HL-60 (cell line): ENCODE measurements around the gene MSLN.

ENCODE experiments used
- GABPA ChIP-seq: IDR thresholded peaks from 2 replicates; pipeline ENCODE4 v1.6.1; 2012; ENCODE audit warnings: low read depth
- POLR2AphosphoS5 ChIP-seq: IDR thresholded peaks from 2 replicates; pipeline ENCODE4 v1.6.1; 2012; ENCODE audit warnings: low read depth
- TF ChIP-seq, protein P1 (sequence below): IDR thresholded peaks from 2 replicates; pipeline ENCODE4 v1.6.1; 2012; ENCODE audit warnings: low read depth; ENCODE audit not compliant: insufficient replicate concordance
- TF ChIP-seq, protein P2 (sequence below): IDR thresholded peaks from one replicate; pipeline ENCODE4 v1.5.1; 2011; ENCODE audit warnings: low read length, control low read depth, inconsistent platforms; ENCODE audit not compliant: insufficient read depth

DNA sequence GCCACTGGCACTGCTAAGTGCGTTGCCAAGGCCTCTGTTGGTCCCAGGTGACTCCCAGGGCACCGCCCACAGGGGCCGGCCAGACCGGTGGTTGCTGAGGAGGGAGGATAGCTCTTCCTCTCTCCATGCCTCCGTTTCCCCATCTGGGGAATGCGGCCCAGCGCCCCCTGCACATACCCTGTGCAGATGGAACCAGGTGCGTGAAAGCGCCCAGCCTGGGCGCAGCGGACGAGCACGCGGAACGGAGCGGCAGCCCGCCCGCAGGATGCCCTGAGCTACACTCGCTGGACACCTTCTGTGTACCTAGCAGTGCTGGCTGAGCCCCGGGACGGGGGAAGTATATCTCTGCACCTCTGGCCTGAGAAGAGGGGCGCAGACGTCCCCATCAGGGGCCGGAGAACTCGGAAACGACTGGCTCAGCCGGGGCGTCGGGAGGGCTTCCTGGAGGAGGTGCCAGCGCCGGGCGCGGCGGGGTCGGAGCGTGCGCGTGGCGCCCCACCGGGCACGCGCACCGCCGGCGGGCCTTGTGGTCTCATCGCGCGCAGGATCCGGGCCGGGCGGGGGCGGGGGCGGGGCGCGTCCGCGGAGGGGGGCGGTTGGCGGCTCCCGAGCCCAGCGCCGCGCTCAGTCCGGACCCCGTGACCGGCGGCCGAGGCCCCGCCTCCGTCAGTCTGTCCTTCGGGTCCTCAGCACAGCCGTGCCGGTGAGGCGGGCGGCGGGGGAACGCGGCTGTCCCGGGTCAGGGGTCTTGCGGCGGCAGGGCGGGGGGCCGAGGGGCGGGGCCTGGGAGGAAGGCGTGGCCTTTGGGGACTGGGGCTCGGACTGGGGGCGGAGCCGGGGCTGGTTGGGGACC is 33.9 kb upstream of the MSLN start, which contains the start of the genes CCDC78 and HAGHL:
- TF ChIP-seq, protein P1, sequence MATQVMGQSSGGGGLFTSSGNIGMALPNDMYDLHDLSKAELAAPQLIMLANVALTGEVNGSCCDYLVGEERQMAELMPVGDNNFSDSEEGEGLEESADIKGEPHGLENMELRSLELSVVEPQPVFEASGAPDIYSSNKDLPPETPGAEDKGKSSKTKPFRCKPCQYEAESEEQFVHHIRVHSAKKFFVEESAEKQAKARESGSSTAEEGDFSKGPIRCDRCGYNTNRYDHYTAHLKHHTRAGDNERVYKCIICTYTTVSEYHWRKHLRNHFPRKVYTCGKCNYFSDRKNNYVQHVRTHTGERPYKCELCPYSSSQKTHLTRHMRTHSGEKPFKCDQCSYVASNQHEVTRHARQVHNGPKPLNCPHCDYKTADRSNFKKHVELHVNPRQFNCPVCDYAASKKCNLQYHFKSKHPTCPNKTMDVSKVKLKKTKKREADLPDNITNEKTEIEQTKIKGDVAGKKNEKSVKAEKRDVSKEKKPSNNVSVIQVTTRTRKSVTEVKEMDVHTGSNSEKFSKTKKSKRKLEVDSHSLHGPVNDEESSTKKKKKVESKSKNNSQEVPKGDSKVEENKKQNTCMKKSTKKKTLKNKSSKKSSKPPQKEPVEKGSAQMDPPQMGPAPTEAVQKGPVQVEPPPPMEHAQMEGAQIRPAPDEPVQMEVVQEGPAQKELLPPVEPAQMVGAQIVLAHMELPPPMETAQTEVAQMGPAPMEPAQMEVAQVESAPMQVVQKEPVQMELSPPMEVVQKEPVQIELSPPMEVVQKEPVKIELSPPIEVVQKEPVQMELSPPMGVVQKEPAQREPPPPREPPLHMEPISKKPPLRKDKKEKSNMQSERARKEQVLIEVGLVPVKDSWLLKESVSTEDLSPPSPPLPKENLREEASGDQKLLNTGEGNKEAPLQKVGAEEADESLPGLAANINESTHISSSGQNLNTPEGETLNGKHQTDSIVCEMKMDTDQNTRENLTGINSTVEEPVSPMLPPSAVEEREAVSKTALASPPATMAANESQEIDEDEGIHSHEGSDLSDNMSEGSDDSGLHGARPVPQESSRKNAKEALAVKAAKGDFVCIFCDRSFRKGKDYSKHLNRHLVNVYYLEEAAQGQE = no peak
- TF ChIP-seq, protein P2, sequence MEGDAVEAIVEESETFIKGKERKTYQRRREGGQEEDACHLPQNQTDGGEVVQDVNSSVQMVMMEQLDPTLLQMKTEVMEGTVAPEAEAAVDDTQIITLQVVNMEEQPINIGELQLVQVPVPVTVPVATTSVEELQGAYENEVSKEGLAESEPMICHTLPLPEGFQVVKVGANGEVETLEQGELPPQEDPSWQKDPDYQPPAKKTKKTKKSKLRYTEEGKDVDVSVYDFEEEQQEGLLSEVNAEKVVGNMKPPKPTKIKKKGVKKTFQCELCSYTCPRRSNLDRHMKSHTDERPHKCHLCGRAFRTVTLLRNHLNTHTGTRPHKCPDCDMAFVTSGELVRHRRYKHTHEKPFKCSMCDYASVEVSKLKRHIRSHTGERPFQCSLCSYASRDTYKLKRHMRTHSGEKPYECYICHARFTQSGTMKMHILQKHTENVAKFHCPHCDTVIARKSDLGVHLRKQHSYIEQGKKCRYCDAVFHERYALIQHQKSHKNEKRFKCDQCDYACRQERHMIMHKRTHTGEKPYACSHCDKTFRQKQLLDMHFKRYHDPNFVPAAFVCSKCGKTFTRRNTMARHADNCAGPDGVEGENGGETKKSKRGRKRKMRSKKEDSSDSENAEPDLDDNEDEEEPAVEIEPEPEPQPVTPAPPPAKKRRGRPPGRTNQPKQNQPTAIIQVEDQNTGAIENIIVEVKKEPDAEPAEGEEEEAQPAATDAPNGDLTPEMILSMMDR = no peak
- TF ChIP-seq GABPA (no peak), POLR2AphosphoS5 (no peak; the same call in 1 of the 2 replicates)
